Astrocyte (in vitro differentiated cells and primary cell): Measurements from ENCODE around the gene H6PD. TPM values are rescaled to one million over a fixed set of nuclear protein-coding genes. Genes with fewer than 3 reads are reported as not detected.

Experiments
- DNase-seq: peaks from one replicate; pipeline ENCODE4 v3.0.0-alpha.2; 2010; ENCODE audit warnings: low read depth
- FAIRE-seq: peaks from 2 replicates; lab custom pipeline; 2011; peaks lifted over from hg19 to GRCh38; lab: Jason Lieb, UNC
- H2AFZ ChIP-seq: 2 replicates; pipeline ENCODE4 v1.6.0; 2012; ENCODE audit warnings: low read depth, low read length, inconsistent platforms
- H3K27ac ChIP-seq: 2 replicates; pipeline ENCODE4 v1.5.1; 2011; ENCODE audit warnings: low read depth, low read length, inconsistent platforms
- H3K27me3 ChIP-seq: 2 replicates; pipeline ENCODE4 v1.6.0; 2011; ENCODE audit warnings: low read length, inconsistent platforms; ENCODE audit not compliant: insufficient read depth
- H3K36me3 ChIP-seq: 2 replicates; pipeline ENCODE4 v1.5.1; 2011; ENCODE audit warnings: low read length, inconsistent platforms; ENCODE audit not compliant: insufficient read depth
- H3K4me1 ChIP-seq: 2 replicates; pipeline ENCODE4 v1.5.1; 2011; ENCODE audit warnings: low read length, inconsistent platforms; ENCODE audit not compliant: insufficient read depth
- H3K4me2 ChIP-seq: 2 replicates; pipeline ENCODE4 v1.6.0; 2012; ENCODE audit warnings: low read length, inconsistent platforms
- H3K4me3 ChIP-seq: 2 replicates; pipeline ENCODE4 v1.5.1; 2011; ENCODE audit warnings: low read depth, mild to moderate bottlenecking, low read length, inconsistent platforms; ENCODE audit not compliant: insufficient read depth
- H3K79me2 ChIP-seq: 2 replicates; pipeline ENCODE4 v1.6.0; 2012; ENCODE audit warnings: mild to moderate bottlenecking, low read length, inconsistent platforms; ENCODE audit not compliant: insufficient read depth
- H3K9ac ChIP-seq: 2 replicates; pipeline ENCODE4 v1.6.0; 2012; ENCODE audit warnings: mild to moderate bottlenecking, low read length, inconsistent platforms
- H3K9me3 ChIP-seq: 2 replicates; pipeline ENCODE4 v1.5.1; 2012; ENCODE audit warnings: low read depth, mild to moderate bottlenecking, low read length, inconsistent platforms; ENCODE audit not compliant: insufficient read depth
- H4K20me1 ChIP-seq: 2 replicates; pipeline ENCODE4 v1.6.0; 2012; ENCODE audit warnings: low read length, inconsistent platforms; ENCODE audit not compliant: insufficient read depth
- H3K27ac Mint-ChIP-seq: one replicate; pipeline ENCODE4 v1.8.0; 2021; ENCODE audit warnings: mild to moderate bottlenecking, mixed read lengths; ENCODE audit not compliant: unreplicated experiment
- H3K27me3 Mint-ChIP-seq: one replicate; pipeline ENCODE4 v1.8.0; 2021; ENCODE audit warnings: low read depth, mixed read lengths; ENCODE audit not compliant: unreplicated experiment
- H3K36me3 Mint-ChIP-seq: one replicate; pipeline ENCODE4 v1.8.0; 2021; ENCODE audit warnings: low read depth, mixed read lengths; ENCODE audit not compliant: unreplicated experiment
- H3K4me1 Mint-ChIP-seq: one replicate; pipeline ENCODE4 v1.8.0; 2021; ENCODE audit warnings: low read depth, mixed read lengths; ENCODE audit not compliant: unreplicated experiment
- H3K4me3 Mint-ChIP-seq: one replicate; pipeline ENCODE4 v1.8.0; 2021; ENCODE audit warnings: mild to moderate bottlenecking, moderate library complexity, mixed read lengths; ENCODE audit not compliant: unreplicated experiment
- H3K9me3 Mint-ChIP-seq: one replicate; pipeline ENCODE4 v1.8.0; 2021; ENCODE audit warnings: mild to moderate bottlenecking, mixed read lengths; ENCODE audit not compliant: unreplicated experiment
- EZH2 ChIP-seq: IDR thresholded peaks from 2 replicates; pipeline ENCODE4 v1.6.1; 2012; ENCODE audit warnings: mild to moderate bottlenecking, low read length, inconsistent platforms; ENCODE audit not compliant: insufficient read depth
- total RNA-seq: library from RNA; stranded (reverse); gene quantifications from 2 replicates; pipeline ENCODE4 v1.2.1, GENCODE V29; 2021
- TF ChIP-seq, protein P1 (sequence below): IDR thresholded peaks from 2 replicates; pipeline ENCODE4 v1.5.1; 2011; ENCODE audit warnings: low read depth, mild to moderate bottlenecking, inconsistent platforms, low read length, moderate library complexity; ENCODE audit not compliant: insufficient read depth

H6PD gene
- total RNA-seq, 1 donor from 2014 or later, result 13.9 TPM

DNA sequence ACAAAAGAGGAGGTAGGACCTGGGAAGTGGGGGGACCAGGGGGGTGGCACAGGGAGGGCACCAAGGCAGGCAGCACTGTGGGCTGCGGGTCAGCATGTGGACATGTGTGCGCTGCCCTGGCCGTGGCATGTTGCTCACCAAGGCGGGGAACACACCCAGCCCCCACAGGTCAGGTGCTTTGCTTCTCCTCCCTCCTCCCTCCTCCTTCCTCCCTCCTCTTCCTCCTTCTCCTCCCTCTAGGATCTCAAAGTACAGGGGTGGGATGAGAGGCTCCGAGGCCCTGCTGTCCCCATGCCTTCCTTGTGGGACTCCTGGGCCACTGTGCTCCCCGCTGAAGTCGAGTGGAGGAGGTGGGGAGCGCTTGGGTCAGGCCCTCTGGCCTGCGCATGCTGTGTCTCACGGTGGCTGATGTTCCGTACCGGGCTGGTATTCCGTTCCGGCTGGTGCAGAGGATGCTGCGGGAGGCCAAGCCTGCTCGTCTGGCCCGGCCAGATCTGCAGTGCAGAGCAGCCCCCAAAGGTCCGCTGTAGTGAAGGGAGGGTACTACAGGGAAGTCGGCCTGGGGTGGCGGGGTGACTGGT, 84.7 kb downstream of the H6PD start:
- Histone ChIP-seq H3K79me2 (peaks cover 100% of the 10 kb centered on the region), H3K36me3 (no peaks in the 10 kb centered on the region), H3K4me3 (no peak overlapping the region), H3K27ac (no peak overlapping the region), H3K9ac (no peak overlapping the region), H4K20me1 (peaks cover 97% of the 10 kb centered on the region), H3K4me2 (no peak overlapping the region), H2AFZ (no peak overlapping the region), H3K4me1 (peaks cover 61% of the 10 kb centered on the region), H3K27me3 (no peaks in the 10 kb centered on the region), H3K9me3 (no peaks in the 10 kb centered on the region)
- Mint-ChIP-seq H3K4me3 (no peak overlapping the region), H3K27ac (no peak overlapping the region), H3K36me3 (peaks cover 24% of the 10 kb centered on the region), H3K27me3 (no peaks in the 10 kb centered on the region), H3K9me3 (no peaks in the 10 kb centered on the region), H3K4me1 (peaks cover 54% of the 10 kb centered on the region)
- DNase-seq, result no peak
- FAIRE-seq, result no peak
- TF ChIP-seq, protein P1, sequence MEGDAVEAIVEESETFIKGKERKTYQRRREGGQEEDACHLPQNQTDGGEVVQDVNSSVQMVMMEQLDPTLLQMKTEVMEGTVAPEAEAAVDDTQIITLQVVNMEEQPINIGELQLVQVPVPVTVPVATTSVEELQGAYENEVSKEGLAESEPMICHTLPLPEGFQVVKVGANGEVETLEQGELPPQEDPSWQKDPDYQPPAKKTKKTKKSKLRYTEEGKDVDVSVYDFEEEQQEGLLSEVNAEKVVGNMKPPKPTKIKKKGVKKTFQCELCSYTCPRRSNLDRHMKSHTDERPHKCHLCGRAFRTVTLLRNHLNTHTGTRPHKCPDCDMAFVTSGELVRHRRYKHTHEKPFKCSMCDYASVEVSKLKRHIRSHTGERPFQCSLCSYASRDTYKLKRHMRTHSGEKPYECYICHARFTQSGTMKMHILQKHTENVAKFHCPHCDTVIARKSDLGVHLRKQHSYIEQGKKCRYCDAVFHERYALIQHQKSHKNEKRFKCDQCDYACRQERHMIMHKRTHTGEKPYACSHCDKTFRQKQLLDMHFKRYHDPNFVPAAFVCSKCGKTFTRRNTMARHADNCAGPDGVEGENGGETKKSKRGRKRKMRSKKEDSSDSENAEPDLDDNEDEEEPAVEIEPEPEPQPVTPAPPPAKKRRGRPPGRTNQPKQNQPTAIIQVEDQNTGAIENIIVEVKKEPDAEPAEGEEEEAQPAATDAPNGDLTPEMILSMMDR, result no peak

DNA sequence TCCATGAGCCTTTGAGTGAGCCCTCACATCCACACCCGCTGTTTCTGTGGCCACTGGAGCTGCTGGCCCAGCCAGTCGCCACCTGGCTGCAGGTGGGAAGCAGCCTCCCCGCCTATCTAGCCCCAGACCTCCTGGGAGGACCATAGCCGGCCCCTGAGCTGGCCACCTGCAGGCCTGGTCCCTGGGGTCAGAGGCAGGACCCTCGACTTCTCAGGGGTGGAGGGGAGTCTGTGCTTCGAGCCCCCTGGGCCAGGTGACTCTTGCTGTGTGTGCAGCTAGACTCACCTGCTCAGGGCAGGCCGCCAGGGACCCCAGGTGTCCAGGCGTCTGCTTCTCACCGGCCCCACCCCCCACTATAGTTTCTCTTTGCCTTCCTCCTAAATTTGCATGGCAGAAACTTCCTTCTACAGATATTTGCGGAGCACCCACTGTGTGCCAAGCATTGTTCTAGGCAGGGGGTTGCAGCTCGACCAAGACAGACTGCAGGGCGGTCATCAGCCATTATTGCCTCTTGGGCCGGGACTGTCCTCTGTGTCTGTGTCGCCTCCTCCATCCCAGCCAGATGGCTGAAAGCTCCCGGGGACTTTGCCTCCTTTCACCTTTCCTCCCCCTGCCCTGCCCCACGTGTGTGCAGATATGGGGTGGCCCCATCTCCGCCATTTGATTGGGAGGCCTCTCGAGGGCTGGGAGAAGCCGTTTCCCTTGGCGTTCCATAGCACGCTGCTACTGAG, 85.4 kb downstream of the H6PD start:
- FAIRE-seq (no peak), DNase-seq (no peak)
- no peak overlapping the region for H2AFZ ChIP-seq
- no peak overlapping the region for H3K4me3 ChIP-seq
- H4K20me1 ChIP-seq, result peaks cover 97% of the 10 kb centered on the region
- peaks cover 64% of the 10 kb centered on the region for H3K4me1 ChIP-seq
- H3K9me3 ChIP-seq, result no peaks in the 10 kb centered on the region
- no peak for TF ChIP-seq EZH2
- TF ChIP-seq, protein P1, result no peak
- peaks cover 54% of the 10 kb centered on the region for H3K4me1 Mint-ChIP-seq
- H3K27me3 ChIP-seq, result no peaks in the 10 kb centered on the region
- H3K4me3 Mint-ChIP-seq, result no peak overlapping the region
- H3K36me3 Mint-ChIP-seq, result peaks cover 20% of the 10 kb centered on the region
- peak overlapping the region; percentile 67 for H3K4me2 ChIP-seq
- no peaks in the 10 kb centered on the region for H3K36me3 ChIP-seq
- no peak overlapping the region for H3K9ac ChIP-seq
- no peaks in the 10 kb centered on the region for H3K9me3 Mint-ChIP-seq
- H3K27ac Mint-ChIP-seq, result no peak overlapping the region
- H3K27me3 Mint-ChIP-seq, result no peaks in the 10 kb centered on the region
- no peak overlapping the region for H3K27ac ChIP-seq
- H3K79me2 ChIP-seq, result peaks cover 100% of the 10 kb centered on the region

Other genes starting within 250 kb of the H6PD start
- gene SLC2A7, start 208.4 kb upstream of the H6PD start, total RNA-seq, result not detected in 2 replicates
- 0.79 and 2.6 TPM in 2 replicates for gene SLC2A5, start 165.1 kb upstream of the H6PD start, total RNA-seq
- 5.4 and 8.2 TPM in 2 replicates for gene GPR157, start 105.7 kb upstream of the H6PD start, total RNA-seq
- gene SPSB1, start 58.1 kb downstream of the H6PD start, total RNA-seq, result 53.5 and 56.7 TPM in 2 replicates